GM21576 (cell line): Measurements from ENCODE around the gene BPIFA3.

Experiments
- ATAC-seq: cut with Tn5 transposase; IDR thresholded peaks from one replicate; pipeline ENCODE4 v1.9.1; 2021; ENCODE audit warnings: mild to moderate bottlenecking, moderate library complexity; ENCODE audit not compliant: unreplicated experiment

BPIFA3 gene

DNA sequence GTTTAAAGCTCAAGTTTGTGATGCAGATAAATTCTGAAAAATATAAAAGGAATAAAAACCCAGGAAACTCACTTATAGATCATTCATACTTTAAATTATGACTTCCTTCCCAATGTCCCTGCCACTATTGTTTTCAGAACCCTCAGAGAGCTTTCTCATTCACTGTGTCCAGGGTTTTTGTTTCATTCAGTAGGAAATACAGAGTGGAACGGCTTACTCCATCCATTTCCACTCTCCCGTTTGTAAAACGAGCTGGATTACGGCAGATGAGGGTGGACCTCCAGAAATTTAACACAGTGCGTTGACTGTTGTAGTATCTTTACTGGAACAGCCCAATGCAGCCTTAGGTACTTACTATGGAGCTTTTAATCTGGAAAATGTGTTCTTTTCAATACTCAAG is 42.2 kb downstream of the BPIFA3 start:
- no peak for ATAC-seq

DNA sequence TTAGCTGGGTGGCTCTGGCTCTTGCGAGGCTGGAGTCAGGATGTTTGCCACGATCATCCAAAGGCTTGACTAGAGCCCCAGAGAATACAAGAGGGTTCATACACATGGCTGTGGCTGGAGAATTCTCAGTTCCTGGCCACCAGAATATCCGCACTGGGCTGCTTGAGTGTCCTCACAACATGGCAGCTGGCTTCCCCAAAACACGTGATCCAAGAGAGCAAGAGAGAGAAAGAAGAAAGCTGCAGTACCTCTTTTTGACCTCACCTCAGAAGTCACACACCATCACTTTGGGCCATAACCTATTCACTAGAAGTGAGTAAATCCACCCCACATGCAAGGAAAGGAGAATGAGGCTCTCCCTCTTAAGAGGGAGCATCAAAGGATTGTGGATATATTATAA is 44.3 kb downstream of the BPIFA3 start:
- no peak for ATAC-seq

DNA sequence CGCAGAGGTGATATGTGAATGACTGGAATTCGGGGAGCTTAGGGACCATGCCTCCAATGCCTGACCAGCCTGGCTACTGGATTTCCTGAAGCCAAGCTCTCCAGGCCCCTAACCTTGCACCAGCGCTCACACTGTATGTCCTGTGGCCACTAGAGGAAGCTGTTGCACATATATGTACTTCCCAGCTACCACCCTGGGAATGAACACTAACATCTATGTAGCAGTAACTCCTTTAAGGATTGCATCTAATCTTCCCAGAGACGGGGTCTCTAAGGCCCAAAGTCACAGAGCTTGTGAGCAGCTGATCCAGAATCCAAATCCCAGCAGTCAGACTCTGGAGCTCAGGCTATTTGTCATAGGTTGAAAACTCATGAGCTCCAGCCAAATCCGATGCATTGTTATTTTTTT is 45.5 kb downstream of the BPIFA3 start:
- ATAC-seq = no peak

DNA sequence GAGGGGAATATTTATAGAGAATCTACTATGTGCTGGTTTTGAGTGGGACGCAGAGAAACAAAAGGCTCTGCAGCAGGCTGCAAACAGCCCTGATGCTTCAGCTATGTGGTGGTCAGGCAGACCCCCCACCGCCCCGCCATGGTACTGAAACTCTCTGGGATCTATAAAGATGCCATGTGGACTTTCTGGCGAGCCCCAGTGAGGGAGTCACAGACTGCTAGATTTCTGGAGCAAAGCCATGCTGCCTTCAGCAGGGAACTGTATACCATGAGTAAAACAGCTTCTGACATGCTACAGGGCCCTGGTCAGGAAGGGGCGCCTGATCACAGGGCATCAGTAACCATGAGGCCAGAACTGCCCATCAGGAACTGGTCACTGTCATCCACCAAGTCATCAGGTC is 46.6 kb downstream of the BPIFA3 start:
- no peak for ATAC-seq

DNA sequence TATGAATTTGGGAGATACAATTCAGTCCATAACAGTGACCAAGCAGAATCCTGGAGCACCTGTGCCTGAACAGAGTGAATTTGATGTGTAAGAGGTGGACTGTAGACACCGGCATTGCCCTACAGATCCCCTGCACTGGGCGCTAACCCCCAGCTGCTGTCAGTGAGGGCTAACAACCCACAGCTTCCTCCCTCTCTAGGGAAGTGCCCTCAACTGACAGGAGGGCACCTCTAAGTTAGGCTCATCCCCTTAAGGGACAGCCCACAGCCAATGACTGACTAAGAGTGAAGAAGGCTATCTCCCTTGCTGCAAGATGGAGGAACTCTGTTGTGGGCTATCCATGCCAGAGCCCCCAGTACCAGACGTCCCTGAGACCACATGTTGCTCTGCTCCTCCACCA is 50.5 kb downstream of the BPIFA3 start:
- no peak for ATAC-seq

DNA sequence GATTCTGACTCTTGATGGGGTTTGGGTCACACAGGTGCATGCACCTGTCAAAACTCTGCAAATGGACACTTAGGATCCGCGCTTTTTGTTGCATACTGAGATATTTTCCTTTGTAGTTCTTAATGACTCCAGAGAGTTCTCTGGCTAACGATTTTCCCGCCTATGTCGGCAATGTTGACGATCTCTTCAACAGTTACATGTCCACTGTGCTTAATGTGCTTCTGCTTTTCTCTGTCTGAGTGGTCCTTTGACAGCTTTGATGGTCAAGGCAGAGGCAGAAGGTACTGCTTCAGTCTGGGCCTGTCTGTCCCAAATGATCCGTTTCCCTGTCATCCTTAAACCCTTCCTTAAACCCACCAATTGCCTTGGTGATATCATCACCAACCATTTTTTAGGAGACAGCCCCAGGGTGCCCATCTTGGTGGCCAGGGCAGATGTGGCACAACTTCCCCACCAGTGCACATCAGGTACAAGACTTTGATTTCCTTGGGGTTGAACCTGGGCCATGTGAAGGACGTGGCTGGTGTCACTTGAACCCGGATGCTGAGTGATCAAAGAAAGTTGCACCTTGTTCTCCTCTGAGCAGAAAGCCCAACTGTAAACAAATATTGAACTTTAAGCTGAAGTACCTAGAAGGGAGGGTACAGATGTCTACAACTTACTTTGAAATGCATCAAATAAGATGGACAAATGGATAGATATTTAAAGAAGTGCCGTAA is 55.2 kb downstream of the BPIFA3 start:
- no peak for ATAC-seq

DNA sequence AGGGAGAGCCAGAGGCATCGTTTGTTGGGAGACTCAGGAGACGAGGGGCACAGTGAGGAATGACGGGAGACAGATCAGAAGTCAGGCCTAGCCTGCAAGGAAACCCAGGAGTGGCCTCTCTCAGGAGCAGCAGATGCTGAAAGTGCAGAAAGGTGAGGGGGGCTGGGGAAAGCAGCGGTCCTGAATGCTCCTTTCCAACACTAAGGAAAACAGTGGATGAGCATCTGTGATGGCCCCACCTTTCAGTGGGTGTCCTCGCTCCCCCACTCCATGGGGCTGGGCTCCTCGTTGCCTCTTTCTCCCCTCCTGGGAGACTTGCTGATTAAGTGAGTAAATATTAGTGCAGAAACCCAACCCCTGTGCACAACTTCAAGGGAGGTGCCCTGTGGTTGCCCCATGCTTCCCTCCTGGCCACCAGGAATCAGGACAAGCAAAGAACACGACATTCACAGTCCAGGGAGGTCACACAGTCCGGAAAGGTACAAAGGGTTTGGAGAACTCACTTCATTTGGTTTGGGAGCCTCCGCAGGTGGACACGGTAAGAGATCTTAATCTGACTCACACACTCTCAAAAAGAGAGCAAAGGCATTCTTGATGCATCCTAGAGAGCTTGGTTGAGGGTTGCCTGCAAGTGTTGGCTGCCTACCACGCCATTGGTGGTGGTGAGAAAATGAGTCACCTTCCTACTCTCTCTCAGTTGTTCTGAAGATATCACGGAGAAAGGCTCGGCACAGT is 56.1 kb downstream of the BPIFA3 start:
- no peak for ATAC-seq

DNA sequence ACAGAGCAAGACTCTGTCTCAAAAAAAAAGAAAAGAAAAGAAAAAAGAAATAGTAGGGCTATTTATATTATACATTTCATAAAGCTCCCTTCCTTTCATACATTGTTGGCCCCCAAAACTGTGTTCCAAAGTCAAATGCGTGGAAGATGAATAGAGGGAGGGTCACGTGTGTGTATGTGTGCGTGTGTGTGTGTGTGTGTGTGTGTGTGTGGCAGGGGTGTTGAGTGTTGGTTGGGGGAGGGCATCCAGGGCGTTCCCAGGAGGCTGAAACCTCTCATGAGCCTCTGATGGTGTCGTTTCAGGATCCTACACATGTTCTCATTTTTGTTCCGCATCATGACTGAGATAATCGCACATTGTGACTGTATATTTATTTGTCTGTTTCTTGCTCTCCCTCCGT is 58.1 kb downstream of the BPIFA3 start:
- ATAC-seq = no peak

DNA sequence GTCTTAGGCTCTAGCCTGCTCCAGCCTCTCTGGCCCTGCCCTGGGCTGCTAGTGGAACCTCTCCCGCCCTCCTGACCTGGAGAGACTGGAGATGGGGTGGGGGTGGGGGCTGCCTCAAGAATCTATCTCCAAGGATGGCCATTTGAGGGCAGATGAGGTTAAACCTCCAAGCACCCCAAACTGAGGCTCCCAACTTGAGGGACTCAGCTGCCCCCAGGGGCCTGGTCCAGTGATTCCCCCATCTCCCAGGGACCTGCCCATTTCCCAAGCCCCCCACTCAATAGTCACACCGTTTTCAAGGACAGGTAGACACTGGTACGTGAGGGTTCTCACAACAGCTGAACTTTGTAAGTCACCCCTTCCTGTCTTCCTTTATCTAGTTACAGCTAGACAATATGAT is 58.7 kb downstream of the BPIFA3 start:
- ATAC-seq = no peak

DNA sequence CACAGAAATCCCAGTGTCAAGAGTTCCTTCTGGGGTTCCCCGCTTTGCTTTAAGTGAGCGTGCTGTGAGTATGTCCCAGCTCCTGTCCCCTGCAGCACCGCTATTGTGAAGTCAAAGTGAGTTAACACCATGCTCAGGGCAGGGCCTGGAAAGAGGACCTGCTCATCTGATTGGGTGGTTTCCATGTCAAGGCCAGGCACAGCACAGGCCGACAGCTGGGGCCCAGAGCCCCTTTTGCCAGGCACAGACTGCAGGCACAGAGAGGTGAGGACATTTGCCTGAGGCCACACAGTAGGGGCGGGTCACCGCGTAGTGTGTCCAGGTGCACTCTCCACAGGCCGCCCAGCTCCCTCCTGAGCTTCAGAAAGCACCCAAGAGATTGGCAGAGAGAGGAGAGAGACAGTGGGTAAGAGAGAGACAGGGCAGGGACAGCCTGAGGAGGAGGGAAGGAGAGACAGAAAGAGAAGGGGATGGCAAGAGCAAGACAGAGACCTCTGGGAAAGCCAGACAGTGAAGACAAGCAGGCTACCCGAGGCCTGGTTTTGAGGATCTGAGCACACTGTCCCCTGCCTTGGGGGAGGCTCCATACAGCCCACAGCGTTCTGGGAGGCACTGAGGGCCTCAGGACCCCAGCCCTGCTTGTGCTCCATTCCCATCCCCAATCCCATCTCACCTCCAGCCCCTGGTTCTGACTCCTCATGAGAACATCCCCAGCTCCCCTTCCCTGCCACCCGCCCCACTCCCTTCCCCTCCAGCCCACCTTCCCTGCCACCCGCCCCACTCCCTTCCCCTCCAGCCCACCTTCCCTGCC is 59.4 kb downstream of the BPIFA3 start:
- no peak for ATAC-seq
